NB4 (cell line): ENCODE measurements around the gene TPMT.

ENCODE experiments used
- CTCF ChIP-seq: IDR thresholded peaks from one replicate; pipeline ENCODE4 v1.5.1; 2012; ENCODE audit warnings: low read depth, low read length
- POLR2A ChIP-seq: IDR thresholded peaks from 2 replicates; pipeline ENCODE4 v1.6.1; 2011; ENCODE audit warnings: mild to moderate bottlenecking; ENCODE audit not compliant: insufficient read length; ENCODE audit errors: extremely low read depth

GRCh38 chr6:18154507-18155149 is at the start of gene TPMT:
- peak; percentile 16 for TF ChIP-seq POLR2A
- no peak for TF ChIP-seq CTCF
